RPMI7951 (cell line): ENCODE measurements around the gene ZNF460. TPM values are rescaled to one million over a fixed set of nuclear protein-coding genes. Genes with fewer than 3 reads are reported as not detected.

Source experiments
- DNase-seq: peaks from one replicate; pipeline ENCODE4 v3.0.0-alpha.2; 2012; ENCODE audit warnings: low read depth
- total RNA-seq: library from RNA; depleted of rRNA; stranded (reverse); fragments of >200 nt; shearing (Covaris generic); gene quantifications from 2 replicates; pipeline ENCODE4 v1.2.3, GENCODE V29; 2014; rRNA removed

Gene ZNF460
- total RNA-seq, 1 experiment from 2014 or later: 27.5 TPM

DNA sequence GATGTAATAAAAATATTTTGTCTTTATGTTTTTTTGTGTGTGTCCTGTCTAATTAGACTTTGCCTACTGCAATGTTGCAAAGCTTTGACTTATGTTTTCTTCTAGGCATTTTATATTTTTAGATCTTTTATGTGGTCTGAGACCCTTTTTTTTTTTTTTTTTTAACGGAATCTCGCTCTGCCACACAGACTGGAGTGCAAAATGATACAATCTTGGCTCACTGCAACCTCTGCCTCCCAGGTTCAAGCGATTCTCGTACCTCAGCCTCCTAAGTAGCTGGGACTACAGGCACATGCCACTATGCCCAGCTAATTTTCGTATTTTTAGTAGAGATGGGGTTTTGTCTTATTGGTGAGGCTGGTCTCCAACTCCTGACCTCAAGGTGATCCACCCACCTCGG lies 62.3 kb downstream of the ZNF460 start:
- DNase-seq: no peak

Other genes with a start within 250 kb of the ZNF460 start
- gene USP29, start 160.5 kb upstream of the ZNF460 start, total RNA-seq: not detected in 2 replicates
- not detected in 2 replicates for gene ZIM3, start 135.3 kb upstream of the ZNF460 start, total RNA-seq
- gene DUXA, start 113.0 kb upstream of the ZNF460 start, total RNA-seq: not detected in 2 replicates
- gene ZNF264, start 89.0 kb upstream of the ZNF460 start, total RNA-seq: 14.1 and 20.7 TPM in 2 replicates
- 0.88 and 2.0 TPM in 2 replicates for gene AURKC, start 49.5 kb upstream of the ZNF460 start, total RNA-seq
- 10.0 and 11.9 TPM in 2 replicates for gene ZNF805, start 39.9 kb upstream of the ZNF460 start, total RNA-seq
- gene ZNF543, start 40.0 kb downstream of the ZNF460 start, total RNA-seq: 5.9 and 6.6 TPM in 2 replicates
- gene ZNF304, start 70.8 kb downstream of the ZNF460 start, total RNA-seq: 9.9 and 11.7 TPM in 2 replicates
- gene TRAPPC2B, start 83.1 kb downstream of the ZNF460 start, total RNA-seq: 44.2 and 56.7 TPM in 2 replicates
- 2.1 and 2.5 TPM in 2 replicates for gene ZNF547, start 83.1 kb downstream of the ZNF460 start, total RNA-seq
- 21.7 and 27.1 TPM in 2 replicates for gene ZNF548, start 109.4 kb downstream of the ZNF460 start, total RNA-seq
- gene ZNF17, start 130.7 kb downstream of the ZNF460 start, total RNA-seq: 9.9 and 10.5 TPM in 2 replicates
- gene ZNF749, start 154.8 kb downstream of the ZNF460 start, total RNA-seq: 9.3 and 12.7 TPM in 2 replicates
- gene VN1R1, start 176.7 kb downstream of the ZNF460 start, total RNA-seq: not detected in 2 replicates
- 13.5 and 17.3 TPM in 2 replicates for gene ZNF772, start 197.1 kb downstream of the ZNF460 start, total RNA-seq
- 11.1 and 12.0 TPM in 2 replicates for gene ZNF419, start 207.3 kb downstream of the ZNF460 start, total RNA-seq
- 9.0 and 23.1 TPM in 2 replicates for gene ZNF773, start 219.5 kb downstream of the ZNF460 start, total RNA-seq
- gene ZNF549, start 246.9 kb downstream of the ZNF460 start, total RNA-seq: 5.1 and 6.2 TPM in 2 replicates